Activated T-helper 2 cell treated with anti-CD3 and anti-CD28 coated beads, Interferon-gamma antibody, Interleukin-2, Interleukin-4, amounts not matched to agents 10 μg/mL and 5 μg/mL and 100 μg/mL, durations not matched to agents 14 hours and 24 hours and 36 hours (primary cell): ENCODE results near the gene SRSF10. TPM values are rescaled to one million over a fixed set of nuclear protein-coding genes. Genes with fewer than 3 reads are reported as not detected.
"Not testable (repeated sequence)": the region's sequence is repeated elsewhere in the genome, so short reads cannot be mapped to it uniquely, and the experiment has no call there.

Experiments
- DNase-seq: peaks from one replicate; pipeline ENCODE4 v3.0.0; 2021; ENCODE audit warnings: low spot score
- H3K27ac Mint-ChIP-seq: one replicate; pipeline ENCODE4 v1.8.0; 2021; ENCODE audit warnings: mixed read lengths
- H3K27me3 Mint-ChIP-seq: one replicate; pipeline ENCODE4 v1.8.0; 2021; ENCODE audit warnings: low read depth, mixed read lengths
- H3K36me3 Mint-ChIP-seq: one replicate; pipeline ENCODE4 v1.8.0; 2021; ENCODE audit warnings: low read depth, mixed read lengths
- H3K4me1 Mint-ChIP-seq: one replicate; pipeline ENCODE4 v1.8.0; 2021; ENCODE audit warnings: low read depth, mixed read lengths
- H3K4me3 Mint-ChIP-seq: one replicate; pipeline ENCODE4 v1.8.0; 2021; ENCODE audit warnings: low read depth, mild to moderate bottlenecking, moderate library complexity, mixed read lengths
- H3K9me3 Mint-ChIP-seq: one replicate; pipeline ENCODE4 v1.8.0; 2021; ENCODE audit warnings: mixed read lengths
- intact Hi-C: fragments of 100-400 bp; cut with micrococcal nuclease; formaldehyde crosslinking; loops from one replicate; pipeline ENCODE4 v1.15.1; 2023
- total RNA-seq: library from RNA; stranded (reverse); gene quantifications from 2 replicates; pipeline ENCODE4 v1.2.3, GENCODE V29; 2022

The SRSF10 gene
- total RNA-seq, result 213 and 217 TPM in 2 replicates

- intact Hi-C loops, result loop anchor here (1.0 to 10.0 kb wide), 3 partner anchors 21 to 665 kb away; partner anchors contain the start of genes GALE, PNRC2 and SRRM1
These were observed at the start of gene SRSF10 for GRCh38 chr1:23979881-23980727. Gene SRSF10, minus strand, starts transcription at chr1:23980327. Its CDS starts 72 bp downstream, at chr1:23980255.

GRCh38 chr1:24027838-24028468 is 47.8 kb upstream of the SRSF10 start:
- intact Hi-C loops, result loop anchor here (2.0 kb wide), 1 partner anchor 219 kb away; no protein-coding TSS in a partner anchor
- H3K27me3 Mint-ChIP-seq, result peaks cover 3% of the 10 kb centered on the region

More at GRCh38 chr1:23979881-23980727, at the start of gene SRSF10:
- H3K9me3 Mint-ChIP-seq, result no peaks in the 10 kb centered on the region
- peak; percentile 99 for DNase-seq
- H3K27ac Mint-ChIP-seq, result peak within 1 kb of the TSS; percentile 98
- H3K4me3 Mint-ChIP-seq, result peak within 1 kb of the TSS; percentile 95
- H3K4me1 Mint-ChIP-seq, result peaks cover 36% of the 10 kb centered on the region
- H3K36me3 Mint-ChIP-seq, result peaks cover 45% of the 10 kb centered on the region
- no peaks in the 10 kb centered on the region for H3K27me3 Mint-ChIP-seq

GRCh38 chr1:24022581-24023361 is 42.6 kb upstream of the SRSF10 start:
- Mint-ChIP-seq H3K4me1 (no peaks in the 10 kb centered on the region), H3K27ac (no peak overlapping the region), H3K27me3 (peaks cover 7% of the 10 kb centered on the region), H3K4me3 (no peak overlapping the region), H3K9me3 (no peaks in the 10 kb centered on the region), H3K36me3 (no peaks in the 10 kb centered on the region)
- intact Hi-C loops, result no loop called here
- DNase-seq, result no peak

More at GRCh38 chr1:24027838-24028468, 47.8 kb upstream of the SRSF10 start:
- Mint-ChIP-seq H3K27ac (no peak overlapping the region), H3K4me1 (peaks cover 4% of the 10 kb centered on the region), H3K4me3 (no peak overlapping the region), H3K9me3 (no peaks in the 10 kb centered on the region), H3K36me3 (no peaks in the 10 kb centered on the region)
- no peak for DNase-seq

- Mint-ChIP-seq H3K27ac (no peak overlapping the region), H3K27me3 (peaks cover 7% of the 10 kb centered on the region), H3K4me3 (no peak overlapping the region), H3K9me3 (no peaks in the 10 kb centered on the region), H3K36me3 (no peaks in the 10 kb centered on the region), H3K4me1 (no peaks in the 10 kb centered on the region)
- intact Hi-C loops, result no loop called here
- DNase-seq, result no peak
These were observed 41.5 kb upstream of the SRSF10 start for GRCh38 chr1:24021403-24022266.

GRCh38 chr1:24020470-24020869 is 40.3 kb upstream of the SRSF10 start:
- no peaks in the 10 kb centered on the region for H3K36me3 Mint-ChIP-seq
- no peaks in the 10 kb centered on the region for H3K4me1 Mint-ChIP-seq
- no peak overlapping the region for H3K27ac Mint-ChIP-seq
- no peak for DNase-seq
- no peak overlapping the region for H3K4me3 Mint-ChIP-seq
- peaks cover 7% of the 10 kb centered on the region for H3K27me3 Mint-ChIP-seq
- H3K9me3 Mint-ChIP-seq, result no peaks in the 10 kb centered on the region
- intact Hi-C loops, result no loop called here

GRCh38 chr1:24020025-24020424 is 39.9 kb upstream of the SRSF10 start:
- Mint-ChIP-seq H3K27me3 (peaks cover 4% of the 10 kb centered on the region), H3K4me1 (no peaks in the 10 kb centered on the region), H3K4me3 (no peak overlapping the region), H3K9me3 (no peaks in the 10 kb centered on the region), H3K27ac (no peak overlapping the region), H3K36me3 (no peaks in the 10 kb centered on the region)
- intact Hi-C loops, result no loop called here
- DNase-seq, result no peak

- DNase-seq, result no peak
- H3K36me3 Mint-ChIP-seq, result no peaks in the 10 kb centered on the region
- no peak overlapping the region for H3K4me3 Mint-ChIP-seq
- no peak overlapping the region for H3K27ac Mint-ChIP-seq
- peaks cover 4% of the 10 kb centered on the region for H3K27me3 Mint-ChIP-seq
- H3K9me3 Mint-ChIP-seq, result no peaks in the 10 kb centered on the region
- intact Hi-C loops, result no loop called here
- H3K4me1 Mint-ChIP-seq, result no peaks in the 10 kb centered on the region
These were observed 38.8 kb upstream of the SRSF10 start for GRCh38 chr1:24018611-24019580.

GRCh38 chr1:24015221-24016210 is 35.4 kb upstream of the SRSF10 start:
- intact Hi-C loops, result no loop called here
- Mint-ChIP-seq H3K4me3 (no peak overlapping the region), H3K36me3 (no peaks in the 10 kb centered on the region), H3K9me3 (no peaks in the 10 kb centered on the region), H3K27me3 (peaks cover 6% of the 10 kb centered on the region), H3K4me1 (no peaks in the 10 kb centered on the region), H3K27ac (no peak overlapping the region)
- no peak for DNase-seq

GRCh38 chr1:24012878-24013277 is 32.8 kb upstream of the SRSF10 start:
- H3K27ac Mint-ChIP-seq, intact Hi-C loops, H3K36me3 Mint-ChIP-seq, DNase-seq, H3K9me3 Mint-ChIP-seq, H3K4me1 Mint-ChIP-seq, H3K4me3 Mint-ChIP-seq: not testable (repeated sequence)
- peaks cover 18% of the 10 kb centered on the region for H3K27me3 Mint-ChIP-seq

GRCh38 chr1:24010650-24011049 is 30.5 kb upstream of the SRSF10 start:
- Mint-ChIP-seq H3K4me3 (no peak overlapping the region), H3K27me3 (peaks cover 25% of the 10 kb centered on the region), H3K4me1 (no peaks in the 10 kb centered on the region)

More at GRCh38 chr1:24010650-24011049, 30.5 kb upstream of the SRSF10 start:
- intact Hi-C loops, result no loop called here
- H3K36me3 Mint-ChIP-seq, result no peaks in the 10 kb centered on the region
- no peak overlapping the region for H3K27ac Mint-ChIP-seq
- H3K9me3 Mint-ChIP-seq, result no peaks in the 10 kb centered on the region
- DNase-seq, result no peak
